ENCODE measurements around the gene HOXD4.

HOXD4 gene

DNA sequence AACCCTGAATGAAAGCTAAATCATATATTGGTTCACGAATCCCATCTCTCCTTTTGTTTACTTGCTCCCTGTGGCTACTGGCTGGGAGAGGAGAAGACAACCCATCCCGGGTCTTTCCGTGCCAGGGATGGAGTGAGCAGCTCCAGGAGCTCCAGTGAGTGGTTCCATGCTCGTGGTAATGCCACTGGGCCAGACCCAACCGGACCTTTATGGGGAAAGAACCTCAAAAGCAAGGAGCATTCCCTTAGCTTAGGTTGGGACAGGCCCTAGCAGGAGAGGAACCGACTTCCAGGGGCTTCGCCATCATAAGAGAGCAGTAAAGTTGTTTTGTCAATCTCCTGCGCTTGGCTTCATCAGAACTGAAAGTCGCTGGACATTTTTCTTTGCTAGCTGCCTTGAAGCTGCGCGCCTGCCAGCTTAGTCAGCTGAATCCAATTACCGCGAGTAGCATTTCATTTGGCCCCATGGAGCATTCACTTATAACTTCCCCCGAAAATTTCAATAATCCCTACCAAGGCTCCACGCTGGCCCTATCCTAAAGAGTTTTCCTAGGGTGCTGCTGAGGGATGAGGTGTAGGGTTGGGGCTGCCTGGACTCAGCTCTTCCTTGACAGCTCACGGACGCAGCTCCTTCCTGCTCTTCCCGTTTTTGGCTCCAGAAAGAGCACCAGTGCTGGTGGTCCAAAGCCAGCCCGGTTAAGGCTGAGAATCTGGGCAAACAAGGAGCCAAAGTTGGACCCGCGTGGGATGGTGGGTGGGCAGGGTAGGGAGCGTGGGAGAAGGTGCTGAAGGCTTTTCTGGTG is 10.7 kb downstream of the HOXD4 start:
- H3K4me3 ChIP-seq (ENCODE audit: low read length): no peak overlapping the region
- peak; percentile 13 for DNase-seq (ENCODE audit: low read depth)
- TF ChIP-seq, protein P1, sequence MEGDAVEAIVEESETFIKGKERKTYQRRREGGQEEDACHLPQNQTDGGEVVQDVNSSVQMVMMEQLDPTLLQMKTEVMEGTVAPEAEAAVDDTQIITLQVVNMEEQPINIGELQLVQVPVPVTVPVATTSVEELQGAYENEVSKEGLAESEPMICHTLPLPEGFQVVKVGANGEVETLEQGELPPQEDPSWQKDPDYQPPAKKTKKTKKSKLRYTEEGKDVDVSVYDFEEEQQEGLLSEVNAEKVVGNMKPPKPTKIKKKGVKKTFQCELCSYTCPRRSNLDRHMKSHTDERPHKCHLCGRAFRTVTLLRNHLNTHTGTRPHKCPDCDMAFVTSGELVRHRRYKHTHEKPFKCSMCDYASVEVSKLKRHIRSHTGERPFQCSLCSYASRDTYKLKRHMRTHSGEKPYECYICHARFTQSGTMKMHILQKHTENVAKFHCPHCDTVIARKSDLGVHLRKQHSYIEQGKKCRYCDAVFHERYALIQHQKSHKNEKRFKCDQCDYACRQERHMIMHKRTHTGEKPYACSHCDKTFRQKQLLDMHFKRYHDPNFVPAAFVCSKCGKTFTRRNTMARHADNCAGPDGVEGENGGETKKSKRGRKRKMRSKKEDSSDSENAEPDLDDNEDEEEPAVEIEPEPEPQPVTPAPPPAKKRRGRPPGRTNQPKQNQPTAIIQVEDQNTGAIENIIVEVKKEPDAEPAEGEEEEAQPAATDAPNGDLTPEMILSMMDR (IDR thresholded peaks at IDR 0.05; ENCODE audit: insufficient read depth, low read depth, low read length, missing control alignments): no peak

DNA sequence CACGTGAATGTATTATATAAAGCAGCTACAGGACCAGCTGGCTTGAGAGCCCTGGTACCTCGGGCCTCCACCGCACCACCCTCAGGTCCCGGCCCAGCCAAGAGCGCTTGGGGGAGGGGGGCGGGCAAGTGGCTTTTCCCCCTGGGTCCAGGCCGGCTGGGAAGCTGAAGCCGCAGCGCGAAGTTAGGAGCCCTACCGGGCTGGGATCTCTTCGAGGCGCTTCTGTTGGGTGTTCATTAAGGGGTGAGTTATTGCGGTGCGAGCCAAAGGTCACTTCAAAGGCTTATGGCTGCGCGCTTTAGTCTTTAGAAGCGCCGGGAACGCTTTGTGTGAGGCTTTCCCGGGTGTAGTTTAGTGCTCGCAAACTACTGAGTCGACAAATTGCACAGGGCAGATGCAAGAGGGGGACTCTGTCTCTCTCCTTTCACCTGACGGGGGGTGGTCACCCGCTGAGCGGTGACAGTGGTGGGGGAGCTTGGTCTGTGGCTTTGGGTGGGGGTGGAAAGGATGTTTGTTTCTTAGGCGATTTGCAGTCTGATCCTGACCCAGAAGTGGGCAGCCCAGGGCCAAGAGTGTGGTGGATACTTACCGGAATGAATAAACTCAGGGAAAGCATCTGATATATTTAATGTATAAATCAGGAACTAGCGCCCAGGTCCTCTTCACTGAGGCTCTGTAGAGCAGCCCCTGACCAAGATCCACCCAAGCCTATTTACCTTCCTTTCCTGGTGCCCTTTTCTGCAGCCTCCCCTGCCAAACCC is 11.7 kb downstream of the HOXD4 start:
- DNase-seq (ENCODE audit: low read depth): no peak
- TF ChIP-seq, protein P1 (IDR thresholded peaks at IDR 0.05; ENCODE audit: insufficient read depth, low read depth, low read length, missing control alignments): no peak
- no peak overlapping the region for H3K4me3 ChIP-seq (ENCODE audit: low read length)

DNA sequence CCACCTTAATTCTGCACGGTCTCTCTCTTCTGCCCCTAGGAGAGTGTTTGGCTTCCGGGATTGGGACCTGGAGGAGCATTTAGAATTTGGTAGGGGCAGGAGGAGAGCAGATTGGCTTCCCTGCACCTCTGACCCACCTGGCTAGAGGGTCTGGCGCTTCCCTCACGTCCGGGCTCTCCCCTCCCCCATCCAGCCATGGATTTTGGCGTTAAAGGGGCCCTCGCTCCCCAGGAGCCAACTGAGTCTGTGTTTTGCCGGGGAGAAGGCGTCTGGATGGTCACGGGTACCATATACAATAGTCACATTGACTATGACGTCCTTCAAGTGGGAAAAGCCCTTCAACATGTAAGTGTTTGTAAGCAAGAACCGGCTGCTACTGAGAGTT is 12.3 kb downstream of the HOXD4 start:
- TF ChIP-seq, protein P1 (IDR thresholded peaks at IDR 0.05; ENCODE audit: insufficient read depth, low read depth, low read length, missing control alignments): no peak

DNA sequence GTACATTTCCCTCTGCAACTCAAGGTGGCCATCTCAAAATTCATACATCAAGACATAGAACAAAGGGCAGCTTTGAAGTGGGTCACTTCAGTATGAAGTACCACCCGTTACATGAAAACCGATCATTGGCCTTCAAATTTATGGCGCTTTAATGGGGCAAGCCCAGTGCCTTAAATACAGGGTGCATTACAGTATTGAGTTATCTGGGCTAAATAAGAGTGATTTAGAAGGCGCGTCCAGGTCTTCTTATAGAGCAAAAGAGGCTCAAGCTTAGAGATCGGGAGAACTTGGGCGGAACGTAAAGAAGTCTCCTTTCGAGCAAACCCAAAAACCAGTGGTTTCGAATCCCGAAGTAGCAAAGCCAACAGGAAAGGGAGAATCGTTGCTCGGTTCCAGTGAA is 12.9 kb downstream of the HOXD4 start:
- no peak overlapping the region for H3K4me3 ChIP-seq (ENCODE audit: low read length)
- no peak for DNase-seq (ENCODE audit: low read depth)
- TF ChIP-seq, protein P1 (IDR thresholded peaks at IDR 0.05; ENCODE audit: insufficient read depth, low read depth, low read length, missing control alignments): no peak

More for the DNA sequence above, 12.3 kb downstream of the HOXD4 start:
- no peak overlapping the region for H3K4me3 ChIP-seq (ENCODE audit: low read length)
- DNase-seq (ENCODE audit: low read depth): no peak

DNA sequence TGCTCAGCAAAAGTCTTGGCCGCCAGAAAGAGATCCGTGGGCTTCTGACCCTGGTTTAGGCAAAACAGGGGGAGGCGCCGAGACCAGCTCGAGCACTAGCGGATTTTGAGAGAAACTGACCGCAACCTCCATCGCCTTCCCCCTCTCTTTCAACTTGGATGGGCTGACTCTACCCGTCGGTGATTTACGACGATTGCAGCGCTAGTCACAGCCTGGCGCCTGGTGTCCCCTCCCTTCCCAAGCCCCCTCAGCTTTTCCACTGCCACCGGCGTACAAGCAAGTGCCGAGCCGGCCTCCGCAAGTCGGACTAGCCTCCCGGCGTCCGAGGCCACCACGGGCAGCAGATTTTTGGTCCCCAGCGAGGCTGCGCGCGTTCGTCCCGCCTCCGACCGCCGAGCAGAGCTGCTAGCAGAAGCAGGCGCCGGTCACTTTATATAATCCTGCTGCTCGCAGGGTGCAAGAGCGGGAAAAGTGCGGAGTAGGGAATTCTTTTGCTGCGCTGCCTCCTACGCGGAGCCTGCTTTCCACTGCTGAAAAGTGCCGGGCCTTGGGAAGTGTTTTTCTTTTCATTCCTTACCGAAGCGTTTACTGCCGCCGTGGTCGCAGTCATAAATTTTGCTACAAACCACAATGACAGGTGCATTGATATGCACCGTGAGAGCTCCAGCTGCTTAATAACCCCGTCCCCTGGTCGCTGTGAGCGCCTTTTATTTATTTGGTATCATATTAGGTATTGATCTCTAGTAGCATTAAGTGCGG is 13.4 kb downstream of the HOXD4 start:
- no peak for DNase-seq (ENCODE audit: low read depth)
- TF ChIP-seq, protein P1 (IDR thresholded peaks at IDR 0.05; ENCODE audit: insufficient read depth, low read depth, low read length, missing control alignments): no peak
- H3K4me3 ChIP-seq (ENCODE audit: low read length): no peak overlapping the region

DNA sequence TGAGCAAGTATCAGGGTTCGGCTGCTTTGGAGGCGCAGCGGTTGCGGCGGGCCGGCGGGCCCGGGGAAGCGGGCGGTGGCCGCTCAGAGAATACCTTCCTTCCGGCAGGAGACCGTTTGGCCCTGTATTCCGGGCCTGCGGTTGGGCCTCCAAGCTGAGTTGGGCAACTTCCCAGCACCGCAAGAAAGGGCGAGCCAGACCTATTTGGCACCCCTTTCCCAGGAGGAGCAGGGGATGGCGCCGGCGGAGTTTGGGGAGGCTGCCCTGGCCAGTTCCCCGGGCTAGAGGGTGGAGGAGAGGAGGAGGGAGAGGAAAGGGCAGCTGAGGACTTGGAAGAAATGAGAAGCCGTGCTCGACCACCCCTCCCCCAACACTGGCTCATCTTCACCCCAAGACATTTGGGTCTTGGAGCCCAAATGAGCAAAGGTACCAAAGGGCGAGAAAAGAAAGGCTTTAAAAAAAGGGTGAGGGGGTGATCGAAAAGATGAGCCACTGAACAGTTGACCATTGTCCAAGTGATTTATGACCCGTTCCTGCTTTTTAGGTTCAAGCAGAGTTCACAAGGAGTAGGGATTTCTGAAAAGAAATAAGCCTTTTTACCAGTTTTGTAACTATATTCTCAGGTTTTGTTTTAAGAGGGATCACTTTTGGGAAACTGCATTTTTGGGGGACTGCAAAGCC is 14.2 kb downstream of the HOXD4 start:
- no peak overlapping the region for H3K4me3 ChIP-seq (ENCODE audit: low read length)
- TF ChIP-seq, protein P1 (IDR thresholded peaks at IDR 0.05; ENCODE audit: insufficient read depth, low read depth, low read length, missing control alignments): no peak
- DNase-seq (ENCODE audit: low read depth): no peak
